Cardiac muscle cell (in vitro differentiated cells and primary cell): Measurements from ENCODE around the gene MAPK7. TPM values are rescaled to one million over a fixed set of nuclear protein-coding genes. Genes with fewer than 3 reads are reported as not detected.

Source experiments
- DNase-seq, 2 donors: peaks; one replicate each; pipeline versions ENCODE4 v3.0.0 to v3.0.0-alpha.2; 2010 to 2017; ENCODE audit warnings: low read depth in 1 of 2, low spot score in 1 of 2
- H3K27ac ChIP-seq: fragments of 200-600 bp; sonication (generic); 2 replicates; pipeline ENCODE4 v1.5.1; 2016
- H3K27me3 ChIP-seq: fragments of 200-600 bp; sonication (generic); 2 replicates; pipeline ENCODE4 v1.6.0; 2016; ENCODE audit warnings: control low read depth
- H3K36me3 ChIP-seq: fragments of 200-600 bp; sonication (generic); 2 replicates; pipeline ENCODE4 v1.5.1; 2016; ENCODE audit warnings: control low read depth
- H3K4me1 ChIP-seq: fragments of 200-600 bp; sonication (generic); 2 replicates; pipeline ENCODE4 v1.8.1; 2017; ENCODE audit warnings: low read depth, mild to moderate bottlenecking, mixed run types
- H3K4me3 ChIP-seq: fragments of 200-600 bp; sonication (generic); 2 replicates; pipeline ENCODE4 v1.5.1; 2016; ENCODE audit warnings: mild to moderate bottlenecking
- H3K9me3 ChIP-seq: fragments of 200-600 bp; sonication (generic); 2 replicates; pipeline ENCODE4 v1.5.1; 2017; ENCODE audit warnings: low read depth, mild to moderate bottlenecking, control low read depth
- polyA plus RNA-seq: library from polyadenylated mRNA; unstranded; fragments of >200 nt; fragmentation: Nextera tagmentation; extraction: Ambion mirVana; gene quantifications from 2 replicates; pipeline ENCODE4 v1.2.1, GENCODE V29; 2016
- total RNA-seq: library from RNA; depleted of rRNA; stranded (reverse); fragments of >200 nt; gene quantifications from 2 replicates; pipeline ENCODE4 v1.2.3, GENCODE V29; 2016
- TF ChIP-seq, protein P1 (sequence below): IDR thresholded peaks from 2 replicates; pipeline ENCODE4 v1.5.1; 2012; ENCODE audit warnings: low read depth, mild to moderate bottlenecking, low read length

The MAPK7 gene
- total and polyA plus RNA-seq, 2 experiments from 2014 or later = 27.1 to 33.0 TPM

DNA sequence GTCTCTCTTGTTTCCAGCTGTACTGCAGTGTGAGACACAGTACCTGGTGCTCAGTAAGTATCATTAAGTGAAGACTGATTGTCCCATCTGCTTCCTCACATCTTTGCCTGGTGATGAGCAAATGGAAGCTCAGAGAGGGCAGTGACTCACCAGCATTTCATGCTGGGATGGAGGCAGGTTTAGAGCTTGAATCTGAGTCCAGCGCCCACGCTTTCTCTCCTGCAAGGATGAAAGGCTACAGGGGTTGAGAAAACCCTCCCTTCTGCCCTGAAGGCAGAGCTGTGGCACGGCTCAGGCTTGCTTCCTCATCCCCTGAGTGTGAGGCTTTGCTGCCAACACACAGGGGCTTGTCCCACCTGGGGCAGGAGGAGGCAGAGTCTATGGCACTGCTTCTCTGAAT, 31.2 kb downstream of the MAPK7 start:
- TF ChIP-seq, protein P1, sequence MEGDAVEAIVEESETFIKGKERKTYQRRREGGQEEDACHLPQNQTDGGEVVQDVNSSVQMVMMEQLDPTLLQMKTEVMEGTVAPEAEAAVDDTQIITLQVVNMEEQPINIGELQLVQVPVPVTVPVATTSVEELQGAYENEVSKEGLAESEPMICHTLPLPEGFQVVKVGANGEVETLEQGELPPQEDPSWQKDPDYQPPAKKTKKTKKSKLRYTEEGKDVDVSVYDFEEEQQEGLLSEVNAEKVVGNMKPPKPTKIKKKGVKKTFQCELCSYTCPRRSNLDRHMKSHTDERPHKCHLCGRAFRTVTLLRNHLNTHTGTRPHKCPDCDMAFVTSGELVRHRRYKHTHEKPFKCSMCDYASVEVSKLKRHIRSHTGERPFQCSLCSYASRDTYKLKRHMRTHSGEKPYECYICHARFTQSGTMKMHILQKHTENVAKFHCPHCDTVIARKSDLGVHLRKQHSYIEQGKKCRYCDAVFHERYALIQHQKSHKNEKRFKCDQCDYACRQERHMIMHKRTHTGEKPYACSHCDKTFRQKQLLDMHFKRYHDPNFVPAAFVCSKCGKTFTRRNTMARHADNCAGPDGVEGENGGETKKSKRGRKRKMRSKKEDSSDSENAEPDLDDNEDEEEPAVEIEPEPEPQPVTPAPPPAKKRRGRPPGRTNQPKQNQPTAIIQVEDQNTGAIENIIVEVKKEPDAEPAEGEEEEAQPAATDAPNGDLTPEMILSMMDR = no peak

DNA sequence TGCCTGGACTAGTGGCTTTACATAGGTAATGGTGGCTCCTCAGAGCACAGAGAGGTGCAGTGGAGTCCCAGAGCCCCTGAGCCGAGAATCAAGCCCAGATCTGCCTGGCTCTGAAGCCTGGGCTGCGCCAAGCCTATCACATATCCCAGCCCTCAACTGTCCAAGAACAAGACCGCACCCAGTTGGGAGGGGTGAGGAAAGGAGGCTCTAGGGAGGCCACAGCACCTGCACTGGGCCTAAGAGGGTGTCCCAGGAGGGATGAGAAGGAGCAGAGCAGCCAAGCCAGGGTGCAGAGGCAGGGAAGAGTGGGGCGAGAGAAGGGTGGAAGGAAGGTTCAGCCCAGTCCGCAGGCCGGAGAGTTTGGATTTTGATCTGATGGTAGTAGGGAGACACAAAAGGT, 31.8 kb downstream of the MAPK7 start:
- H3K36me3 ChIP-seq = no peaks in the 10 kb centered on the region
- H3K27ac ChIP-seq = no peak overlapping the region
- H3K4me3 ChIP-seq = no peak overlapping the region
- H3K27me3 ChIP-seq = no peaks in the 10 kb centered on the region
- DNase-seq = no peak
- TF ChIP-seq, protein P1 = no peak
- no peaks in the 10 kb centered on the region for H3K4me1 ChIP-seq
- no peaks in the 10 kb centered on the region for H3K9me3 ChIP-seq

More for the DNA sequence above, 31.2 kb downstream of the MAPK7 start:
- H3K9me3 ChIP-seq = no peaks in the 10 kb centered on the region
- no peak overlapping the region for H3K4me3 ChIP-seq
- no peaks in the 10 kb centered on the region for H3K27me3 ChIP-seq
- H3K4me1 ChIP-seq = no peaks in the 10 kb centered on the region
- peak in 1 of 2 donors; percentile 48 for DNase-seq
- H3K36me3 ChIP-seq = no peaks in the 10 kb centered on the region
- H3K27ac ChIP-seq = no peak overlapping the region

DNA sequence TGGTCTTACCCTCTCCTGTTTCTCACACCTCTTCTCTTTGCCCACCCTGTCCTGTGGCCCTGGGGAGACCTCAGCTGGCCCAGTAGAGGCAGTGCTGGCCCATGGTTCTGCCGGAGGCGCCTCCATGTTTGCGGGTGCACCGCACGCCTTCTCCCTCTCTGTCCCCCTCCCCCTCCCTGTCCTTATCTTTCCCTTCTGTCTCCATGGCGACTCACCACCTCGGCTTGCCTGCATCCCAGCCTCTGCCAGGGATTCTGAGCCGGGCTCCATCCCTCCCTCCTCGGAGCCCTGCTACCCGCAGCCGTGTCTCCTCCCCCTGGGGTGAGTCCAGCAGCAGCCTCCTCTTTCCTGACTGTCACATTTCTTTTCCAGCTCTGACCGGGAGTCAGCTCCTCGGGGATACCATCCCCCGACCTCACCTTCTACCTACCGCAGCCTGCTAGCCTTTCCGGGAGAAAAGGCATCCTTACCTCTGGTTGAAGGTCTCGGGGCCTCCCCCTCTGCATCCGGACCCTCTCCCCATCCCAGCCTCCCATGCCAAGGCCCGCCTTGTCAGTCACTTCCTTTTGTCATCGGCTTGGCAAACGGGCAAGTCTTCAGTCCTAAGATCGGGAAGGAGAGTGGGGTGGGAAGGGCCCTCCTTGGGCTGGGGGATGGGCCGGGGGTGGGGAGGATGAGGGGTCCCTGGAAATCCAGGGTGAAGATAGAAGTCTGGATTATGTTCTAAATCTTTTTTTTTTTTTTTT, 32.8 kb downstream of the MAPK7 start, which contains the start of gene RNF112:
RNF112 (plus strand) TSS at position 358 of the 746 bp plus-strand sequence; CDS start at position 535, 177 bp downstream.
- Histone ChIP-seq H3K4me1 (no peaks in the 10 kb centered on the region), H3K36me3 (no peaks in the 10 kb centered on the region), H3K4me3 (no peak within 1 kb of the TSS), H3K27me3 (no peaks in the 10 kb centered on the region), H3K27ac (no peak within 1 kb of the TSS), H3K9me3 (no peaks in the 10 kb centered on the region)
- peak in 1 of 2 donors; percentile 76 for DNase-seq
- TF ChIP-seq, protein P1 = peak; percentile 22

DNA sequence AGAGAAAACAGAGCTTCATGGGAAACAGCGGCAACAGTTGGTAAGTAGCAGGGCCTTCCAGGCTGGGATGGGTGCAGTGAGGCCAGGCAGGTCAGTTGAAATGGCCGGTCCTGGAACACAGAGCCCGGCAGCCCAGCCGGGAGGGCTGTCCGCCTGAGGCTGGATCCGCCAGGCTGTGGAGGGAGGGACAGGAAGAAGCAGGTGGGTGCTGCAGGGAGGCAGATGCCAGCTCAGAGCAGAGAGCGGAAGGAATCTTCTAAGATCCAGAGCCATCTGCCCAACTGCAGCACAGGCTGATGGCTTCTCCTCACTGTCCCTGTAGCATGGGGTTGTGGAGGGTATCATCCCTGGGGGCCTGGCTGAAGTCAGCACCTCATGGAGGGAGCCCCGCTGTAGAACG, 33.3 kb downstream of the MAPK7 start:
- Histone ChIP-seq H3K36me3 (no peaks in the 10 kb centered on the region), H3K27ac (no peak overlapping the region), H3K4me1 (no peaks in the 10 kb centered on the region), H3K27me3 (no peaks in the 10 kb centered on the region), H3K4me3 (no peak overlapping the region), H3K9me3 (no peaks in the 10 kb centered on the region)
- DNase-seq = no peak
- TF ChIP-seq, protein P1 = no peak

DNA sequence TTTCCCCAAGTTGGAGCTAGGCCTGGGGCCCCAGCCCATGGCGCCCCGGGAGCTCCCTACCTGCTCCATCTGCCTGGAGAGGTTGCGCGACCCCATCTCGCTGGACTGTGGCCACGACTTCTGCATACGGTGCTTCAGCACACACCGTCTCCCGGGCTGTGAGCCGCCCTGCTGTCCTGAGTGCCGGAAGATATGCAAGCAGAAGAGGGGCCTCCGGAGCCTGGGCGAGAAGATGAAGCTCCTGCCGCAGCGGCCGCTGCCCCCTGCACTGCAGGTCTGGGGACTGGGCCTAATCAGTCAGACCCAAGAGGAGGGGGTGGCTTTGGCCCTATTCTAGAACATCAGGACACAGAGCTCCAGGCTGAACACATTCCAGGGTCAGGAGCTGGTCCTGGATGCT, 34.2 kb downstream of the MAPK7 start:
- TF ChIP-seq, protein P1 = no peak

More for the DNA sequence above, 34.2 kb downstream of the MAPK7 start:
- Histone ChIP-seq H3K9me3 (no peaks in the 10 kb centered on the region), H3K27ac (no peak overlapping the region), H3K27me3 (no peaks in the 10 kb centered on the region), H3K4me3 (no peak overlapping the region), H3K4me1 (no peaks in the 10 kb centered on the region), H3K36me3 (no peaks in the 10 kb centered on the region)
- DNase-seq = no peak
